Measurements from ENCODE around the gene PPP1R26. TPM values are rescaled to one million over a fixed set of nuclear protein-coding genes. Genes with fewer than 3 reads are reported as not detected.

PPP1R26 gene
- total and polyA plus RNA-seq, 2 of the 13 experiments (the other 11 are each of a cell fraction or from before 2014, with no cell fraction given): 8.6 to 11.6 TPM

DNA sequence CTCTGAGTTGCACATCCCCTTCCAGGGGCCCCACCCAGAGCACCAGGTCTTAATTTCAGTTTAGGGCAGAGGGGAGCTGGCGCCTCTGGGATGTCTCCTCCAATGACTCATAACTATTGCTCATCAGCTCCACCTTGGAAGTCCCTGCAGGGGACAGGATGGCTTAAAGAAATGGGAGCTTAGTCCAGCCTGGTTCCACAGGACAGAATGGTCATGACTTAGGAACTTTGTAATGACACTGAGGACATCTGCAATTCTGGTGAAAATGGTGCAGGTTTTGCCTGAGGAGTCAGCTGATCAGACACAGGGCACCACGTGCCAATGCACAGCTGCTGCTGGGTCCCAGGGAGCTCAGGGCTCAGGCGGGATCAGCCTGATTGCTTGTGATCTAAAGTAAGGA is 16.4 kb upstream of the PPP1R26 start:
- ATAC-seq (no peak), DNase-seq (ENCODE audit: low spot score) (no peak), FAIRE-seq (no peak)
- 51% methylated on average over 2 of the region's 3 CpGs for WGBS (ENCODE audit: low lambda C conversion rate)
- Histone ChIP-seq H3K27ac (ENCODE audit: extremely low read length, insufficient read depth, low read length) (no peak overlapping the region), H3K79me2 (ENCODE audit: insufficient read depth, low read length) (no peaks in the 10 kb centered on the region), H3K4me3 (replicated peaks in 1 of 3; ENCODE audit: insufficient read depth in 1 of 3, low read depth in 2 of 3, low read length in 3 of 3) (no peak overlapping the region), H3K4me2 (ENCODE audit: low read depth, low read length) (no peak overlapping the region), H3K27me3 (ENCODE audit: control insufficient read depth in 1 of 2, insufficient read depth in 2 of 2, low read length in 2 of 2) (no peaks in the 10 kb centered on the region; a peak in 1 of 5 replicates), H2AFZ (ENCODE audit: low read length) (no peak overlapping the region), H3K9me3 (ENCODE audit: low read length) (no peaks in the 10 kb centered on the region), H4K20me1 (ENCODE audit: insufficient read depth, low read length) (no peaks in the 10 kb centered on the region), H3K9ac (ENCODE audit: insufficient read depth, low read depth, low read length) (no peak overlapping the region), H3K36me3 (replicated peaks in 1 of 2; ENCODE audit: control insufficient read depth in 1 of 2, insufficient read depth in 2 of 2, low read length in 2 of 2) (no peaks in the 10 kb centered on the region), H3K4me1 (ENCODE audit: insufficient read depth, low read length) (no peaks in the 10 kb centered on the region)
- intact Hi-C loops (cut with micrococcal nuclease; ENCODE audit: unreplicated experiment): no loop called here
- ChIA-PET POLR2A (no interaction called here), CTCF (ENCODE audit: low intra/inter-chr PET ratio, low total read pairs) (no interaction called here)
- in situ Hi-C loops (cut with HindIII; ENCODE audit: extremely low pct_ligation_motif_present, low pct_unique_long_range_greater_than_20kb): no loop called here
- TF ChIP-seq FOXK1 (CRISPR knock-in tag; IDR thresholded peaks at IDR 0.05; ENCODE audit: borderline replicate concordance, low read depth) (no peak), SIN3B (IDR thresholded peaks at IDR 0.05; ENCODE audit: low read length) (no peak), PAX8 (CRISPR knock-in tag; IDR thresholded peaks at IDR 0.05; ENCODE audit: borderline replicate concordance) (no peak), ZNF549 (CRISPR knock-in tag; IDR thresholded peaks at IDR 0.05) (no peak), ZBTB7B (CRISPR knock-in tag; IDR thresholded peaks at IDR 0.05) (no peak), ZBTB21 (CRISPR knock-in tag; IDR thresholded peaks at IDR 0.05) (no peak), NFE2L2 (IDR thresholded peaks at IDR 0.05; ENCODE audit: low read length) (no peak)
- BruUV-seq (replicated peaks): no TSS peak

DNA sequence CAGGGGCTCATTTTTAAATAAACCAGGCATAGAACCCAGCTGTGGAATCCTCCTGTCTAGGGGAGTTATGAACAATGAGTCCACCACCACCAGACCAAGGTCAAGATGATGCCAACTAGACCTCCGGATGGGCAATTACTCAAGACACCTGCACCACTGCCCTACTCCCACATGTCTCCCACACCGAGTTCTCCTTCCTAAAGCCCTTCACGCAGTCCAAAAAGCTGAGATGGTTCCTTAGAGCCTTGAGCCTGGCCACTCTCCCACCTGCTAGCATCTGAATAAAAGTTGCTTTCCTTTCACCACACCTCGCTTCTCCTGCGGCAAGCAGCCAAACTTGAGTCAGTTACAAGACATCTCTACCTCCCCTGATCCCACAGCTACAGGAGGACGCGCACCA is 15.4 kb upstream of the PPP1R26 start:
- WGBS (ENCODE audit: low lambda C conversion rate): 76% methylated on average over 7 of the region's 7 CpGs
- no peak for ATAC-seq
- in situ Hi-C loops (cut with HindIII; ENCODE audit: extremely low pct_ligation_motif_present, low pct_unique_long_range_greater_than_20kb) (no loop called here), intact Hi-C loops (cut with micrococcal nuclease; ENCODE audit: unreplicated experiment) (no loop called here)
- no peak for FAIRE-seq
- no peaks in the 10 kb centered on the region for H3K79me2 ChIP-seq (ENCODE audit: insufficient read depth, low read length)
- CTCF ChIA-PET (ENCODE audit: low intra/inter-chr PET ratio, low total read pairs): no interaction called here
- H3K4me3 ChIP-seq (replicated peaks in 1 of 3; ENCODE audit: insufficient read depth in 1 of 3, low read depth in 2 of 3, low read length in 3 of 3): no peak overlapping the region
- POLR2A ChIA-PET: no interaction called here
- no peak overlapping the region for H2AFZ ChIP-seq (ENCODE audit: low read length)
- no peaks in the 10 kb centered on the region; a peak in 1 of 5 replicates for H3K27me3 ChIP-seq (ENCODE audit: control insufficient read depth in 1 of 2, insufficient read depth in 2 of 2, low read length in 2 of 2)
- H3K36me3 ChIP-seq (replicated peaks in 1 of 2; ENCODE audit: control insufficient read depth in 1 of 2, insufficient read depth in 2 of 2, low read length in 2 of 2): no peaks in the 10 kb centered on the region
- H3K4me1 ChIP-seq (ENCODE audit: insufficient read depth, low read length): no peaks in the 10 kb centered on the region
- H3K4me2 ChIP-seq (ENCODE audit: low read depth, low read length): no peak overlapping the region
- no peaks in the 10 kb centered on the region for H4K20me1 ChIP-seq (ENCODE audit: insufficient read depth, low read length)
- no peak overlapping the region for H3K9ac ChIP-seq (ENCODE audit: insufficient read depth, low read depth, low read length)
- H3K9me3 ChIP-seq (ENCODE audit: low read length): no peaks in the 10 kb centered on the region
- H3K27ac ChIP-seq (ENCODE audit: extremely low read length, insufficient read depth, low read length): no peak overlapping the region
- BruUV-seq (replicated peaks): no TSS peak
- no peak for DNase-seq (ENCODE audit: low spot score)
- no peak for TF ChIP-seq ZNF10 (CRISPR knock-in tag; IDR thresholded peaks at IDR 0.05; ENCODE audit: borderline replicate concordance, low read depth)
- TF ChIP-seq TCF7 (IDR thresholded peaks at IDR 0.05; ENCODE audit: low read depth): no peak
- TF ChIP-seq KMT2B (CRISPR knock-in tag; IDR thresholded peaks at IDR 0.05): no peak
- TF ChIP-seq ZMYM2 (CRISPR knock-in tag; IDR thresholded peaks at IDR 0.05): no peak
- no peak for TF ChIP-seq ZNF850 (CRISPR knock-in tag; conservative IDR thresholded peaks at IDR 0.05)
- TF ChIP-seq ZNF777 (CRISPR knock-in tag; IDR thresholded peaks at IDR 0.05): no peak
- TF ChIP-seq XBP1 (CRISPR knock-in tag; IDR thresholded peaks at IDR 0.05): no peak
- no peak for TF ChIP-seq ZSCAN9 (CRISPR knock-in tag; IDR thresholded peaks at IDR 0.05; ENCODE audit: borderline replicate concordance)
- TF ChIP-seq, protein P1, sequence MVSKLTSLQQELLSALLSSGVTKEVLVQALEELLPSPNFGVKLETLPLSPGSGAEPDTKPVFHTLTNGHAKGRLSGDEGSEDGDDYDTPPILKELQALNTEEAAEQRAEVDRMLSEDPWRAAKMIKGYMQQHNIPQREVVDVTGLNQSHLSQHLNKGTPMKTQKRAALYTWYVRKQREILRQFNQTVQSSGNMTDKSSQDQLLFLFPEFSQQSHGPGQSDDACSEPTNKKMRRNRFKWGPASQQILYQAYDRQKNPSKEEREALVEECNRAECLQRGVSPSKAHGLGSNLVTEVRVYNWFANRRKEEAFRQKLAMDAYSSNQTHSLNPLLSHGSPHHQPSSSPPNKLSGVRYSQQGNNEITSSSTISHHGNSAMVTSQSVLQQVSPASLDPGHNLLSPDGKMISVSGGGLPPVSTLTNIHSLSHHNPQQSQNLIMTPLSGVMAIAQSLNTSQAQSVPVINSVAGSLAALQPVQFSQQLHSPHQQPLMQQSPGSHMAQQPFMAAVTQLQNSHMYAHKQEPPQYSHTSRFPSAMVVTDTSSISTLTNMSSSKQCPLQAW (CRISPR knock-in tag; IDR thresholded peaks at IDR 0.05): no peak
- TF ChIP-seq, protein P2, sequence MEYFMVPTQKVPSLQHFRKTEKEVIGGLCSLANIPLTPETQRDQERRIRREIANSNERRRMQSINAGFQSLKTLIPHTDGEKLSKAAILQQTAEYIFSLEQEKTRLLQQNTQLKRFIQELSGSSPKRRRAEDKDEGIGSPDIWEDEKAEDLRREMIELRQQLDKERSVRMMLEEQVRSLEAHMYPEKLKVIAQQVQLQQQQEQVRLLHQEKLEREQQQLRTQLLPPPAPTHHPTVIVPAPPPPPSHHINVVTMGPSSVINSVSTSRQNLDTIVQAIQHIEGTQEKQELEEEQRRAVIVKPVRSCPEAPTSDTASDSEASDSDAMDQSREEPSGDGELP (IDR thresholded peaks at IDR 0.05; ENCODE audit: borderline replicate concordance, low read depth): no peak
- TF ChIP-seq ZNF20 (CRISPR knock-in tag; IDR thresholded peaks at IDR 0.05): no peak
- no peak for TF ChIP-seq NKX3-1 (CRISPR knock-in tag; IDR thresholded peaks at IDR 0.05)
- no peak for TF ChIP-seq ZBTB7A (CRISPR knock-in tag; IDR thresholded peaks at IDR 0.05)
- no peak for TF ChIP-seq KLF12 (CRISPR knock-in tag; IDR thresholded peaks at IDR 0.05; ENCODE audit: borderline replicate concordance)
- no peak for TF ChIP-seq ZNF451 (CRISPR knock-in tag; IDR thresholded peaks at IDR 0.05)

All from HepG2 (cell line).